NOMO-1 treated with dmso at 0.1 percent for 144 hours (cell line): ENCODE measurements around the gene SLC12A7.
"Not testable (repeated sequence)": the region's sequence is repeated elsewhere in the genome, so short reads cannot be mapped to it uniquely, and the experiment has no call there.

ENCODE experiments used
- DNase-seq: peaks from one replicate; lab custom pipeline; 2025; ENCODE audit not compliant: unreplicated experiment; lab: John Stamatoyannopoulos, UW

The SLC12A7 gene

GRCh38 chr5:1127959-1128785, 16.3 kb upstream of the SLC12A7 start:
- no peak for DNase-seq

DNA sequence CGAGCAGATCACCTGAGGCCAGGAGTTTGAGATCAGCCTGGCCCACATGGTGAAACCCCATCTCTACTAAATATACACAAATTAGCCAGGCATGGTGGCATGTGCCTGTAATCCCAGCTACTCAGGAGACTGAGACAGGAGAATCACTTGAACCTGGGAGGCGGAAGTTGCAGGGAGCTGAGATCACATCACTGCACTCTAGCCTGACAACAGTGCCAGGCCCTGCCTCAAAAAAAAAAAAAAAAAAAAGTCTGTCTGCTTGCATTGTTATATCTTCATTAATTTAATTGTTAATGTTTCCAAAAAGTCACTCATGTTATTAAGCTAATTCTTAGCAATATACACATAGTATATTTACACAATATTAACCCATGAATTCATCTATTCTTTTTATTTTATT, 13.8 kb upstream of the SLC12A7 start:
- DNase-seq: not testable (repeated sequence)

- no peak for DNase-seq
Measured at GRCh38 chr5:1125030-1125357, 13.1 kb upstream of the SLC12A7 start.

- no peak for DNase-seq
Measured at GRCh38 chr5:1124205-1125029, 12.6 kb upstream of the SLC12A7 start.

- no peak for DNase-seq
Measured at GRCh38 chr5:1123418-1124147, 11.7 kb upstream of the SLC12A7 start.

- no peak for DNase-seq
Measured at GRCh38 chr5:1122511-1123294, 10.8 kb upstream of the SLC12A7 start.

DNA sequence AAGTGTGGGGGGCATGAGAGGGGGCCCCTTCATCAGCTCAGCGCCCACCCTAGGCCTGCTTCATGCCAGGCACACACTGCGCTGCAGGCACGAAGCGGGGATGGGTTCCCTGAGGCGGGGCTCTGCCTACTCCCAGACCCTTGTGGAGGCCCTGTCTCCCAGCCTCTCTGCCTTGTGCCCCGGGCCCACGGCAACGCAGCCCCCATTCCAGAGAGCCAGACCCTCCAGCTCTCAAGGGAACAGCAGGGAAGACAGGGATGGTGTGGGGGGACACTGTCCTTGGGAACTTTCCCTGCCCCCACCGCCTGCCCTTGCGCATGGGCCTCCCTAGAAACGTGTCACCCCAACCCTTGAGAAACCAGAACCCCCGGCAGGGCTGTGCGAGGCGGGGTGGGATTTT, 10.0 kb upstream of the SLC12A7 start:
- no peak for DNase-seq

GRCh38 chr5:1121044-1121443, 9.2 kb upstream of the SLC12A7 start:
- DNase-seq: no peak

GRCh38 chr5:1120236-1120999, 8.6 kb upstream of the SLC12A7 start:
- DNase-seq: no peak

GRCh38 chr5:1119312-1119831, 7.5 kb upstream of the SLC12A7 start:
- no peak for DNase-seq

DNA sequence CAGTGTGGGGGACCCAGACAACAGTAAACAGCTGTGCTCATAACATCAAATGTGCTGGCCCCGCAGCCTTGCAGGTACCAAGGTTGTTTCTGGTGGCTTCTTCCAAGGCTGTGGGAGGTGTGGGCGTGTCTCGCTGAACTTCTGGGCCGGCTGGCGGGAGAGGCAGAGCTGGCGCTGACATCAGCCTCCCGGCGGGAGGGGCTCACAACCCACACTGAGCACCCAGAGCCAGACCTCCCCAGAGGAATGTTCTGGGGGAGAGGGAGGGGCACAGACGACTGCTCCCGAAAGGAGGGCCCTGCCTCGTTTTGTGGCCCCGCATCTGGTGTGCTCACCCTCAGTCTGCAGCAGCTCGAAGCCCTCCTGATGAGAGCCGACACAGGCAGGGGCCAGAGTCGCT, 6.9 kb upstream of the SLC12A7 start:
- DNase-seq: no peak

GRCh38 chr5:1118231-1118698, 6.4 kb upstream of the SLC12A7 start:
- DNase-seq: no peak

GRCh38 chr5:1116977-1117376, 5.1 kb upstream of the SLC12A7 start:
- DNase-seq: no peak

DNA sequence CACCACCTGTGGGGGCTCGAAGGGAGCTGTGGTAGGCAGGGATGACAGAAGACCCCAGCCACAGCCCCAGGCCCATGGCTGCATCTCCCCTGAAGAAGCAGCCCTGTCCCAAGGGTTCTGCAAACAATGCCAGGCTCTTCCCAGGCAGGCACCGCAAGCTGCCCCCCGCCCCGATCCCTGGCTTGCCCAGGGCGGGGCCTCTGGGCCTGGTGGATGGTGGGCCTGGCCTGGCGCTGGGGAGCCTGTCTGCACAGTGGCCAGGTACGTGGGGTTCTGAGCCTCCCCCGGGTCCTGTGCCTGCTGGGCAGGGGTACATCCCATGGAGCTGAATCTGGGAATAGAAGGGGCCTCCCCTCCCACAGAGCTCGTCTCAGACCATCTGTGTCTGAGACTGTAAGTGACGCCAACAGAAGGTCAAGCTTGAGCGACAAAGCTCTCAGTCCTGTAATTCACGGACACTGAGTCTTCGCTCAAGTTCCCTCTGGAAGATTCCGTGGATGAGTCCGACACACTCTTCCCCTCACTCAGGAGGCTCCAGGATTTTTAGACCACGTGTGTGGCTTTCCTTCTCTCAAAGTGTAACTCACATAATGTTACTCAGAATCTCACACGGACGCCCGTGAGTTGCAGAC, 4.4 kb upstream of the SLC12A7 start:
- DNase-seq: no peak

- DNase-seq: no peak
Measured at GRCh38 chr5:1115123-1115815, 3.4 kb upstream of the SLC12A7 start.

- DNase-seq: no peak
Measured at GRCh38 chr5:1113805-1114586, 2.1 kb upstream of the SLC12A7 start.

GRCh38 chr5:1113332-1113690, 1.4 kb upstream of the SLC12A7 start:
- no peak for DNase-seq
